ENCODE data around the gene SMAD6. TPM values are rescaled to one million over a fixed set of nuclear protein-coding genes. Genes with fewer than 3 reads are reported as not detected.

Gene SMAD6
- total RNA-seq, 2 experiments from 2014 or later: 0.25 to 0.41 TPM

DNA sequence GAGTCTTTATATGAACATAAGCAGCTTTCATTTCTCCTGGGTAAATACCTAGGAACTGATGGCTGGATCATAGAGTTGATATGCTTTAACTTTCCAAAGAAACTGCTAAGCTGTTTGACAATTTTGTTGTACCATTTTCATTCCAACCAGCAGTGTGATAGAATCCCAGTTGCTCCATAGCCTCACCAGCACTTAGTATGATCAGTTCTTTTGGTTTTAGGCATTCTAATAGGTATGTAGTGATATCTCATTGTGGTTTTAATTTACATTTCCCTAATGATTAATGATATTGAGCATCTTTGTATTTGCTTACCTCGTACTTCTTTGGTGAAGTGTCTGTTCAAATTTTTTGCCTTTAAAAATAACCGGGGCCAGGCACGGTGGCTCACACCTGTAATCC is 38.4 kb upstream of the SMAD6 start:
- H3K36me3 Mint-ChIP-seq (ENCODE audit: low read depth): no peaks in the 10 kb centered on the region
- ChIA-PET POLR2A (no interaction called here), CTCF (no interaction called here)
- intact Hi-C loops (cut with micrococcal nuclease): no loop called here
- no peak overlapping the region for H3K27ac Mint-ChIP-seq
- H3K27me3 Mint-ChIP-seq: no peaks in the 10 kb centered on the region
- TF ChIP-seq, protein P1, sequence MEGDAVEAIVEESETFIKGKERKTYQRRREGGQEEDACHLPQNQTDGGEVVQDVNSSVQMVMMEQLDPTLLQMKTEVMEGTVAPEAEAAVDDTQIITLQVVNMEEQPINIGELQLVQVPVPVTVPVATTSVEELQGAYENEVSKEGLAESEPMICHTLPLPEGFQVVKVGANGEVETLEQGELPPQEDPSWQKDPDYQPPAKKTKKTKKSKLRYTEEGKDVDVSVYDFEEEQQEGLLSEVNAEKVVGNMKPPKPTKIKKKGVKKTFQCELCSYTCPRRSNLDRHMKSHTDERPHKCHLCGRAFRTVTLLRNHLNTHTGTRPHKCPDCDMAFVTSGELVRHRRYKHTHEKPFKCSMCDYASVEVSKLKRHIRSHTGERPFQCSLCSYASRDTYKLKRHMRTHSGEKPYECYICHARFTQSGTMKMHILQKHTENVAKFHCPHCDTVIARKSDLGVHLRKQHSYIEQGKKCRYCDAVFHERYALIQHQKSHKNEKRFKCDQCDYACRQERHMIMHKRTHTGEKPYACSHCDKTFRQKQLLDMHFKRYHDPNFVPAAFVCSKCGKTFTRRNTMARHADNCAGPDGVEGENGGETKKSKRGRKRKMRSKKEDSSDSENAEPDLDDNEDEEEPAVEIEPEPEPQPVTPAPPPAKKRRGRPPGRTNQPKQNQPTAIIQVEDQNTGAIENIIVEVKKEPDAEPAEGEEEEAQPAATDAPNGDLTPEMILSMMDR (IDR thresholded peaks at IDR 0.05): no peak
- ATAC-seq: no peak
- no peak overlapping the region for H3K4me3 Mint-ChIP-seq
- no peaks in the 10 kb centered on the region for H3K9me3 Mint-ChIP-seq
- DNase-seq: no peak
- no peaks in the 10 kb centered on the region for H3K4me1 Mint-ChIP-seq (ENCODE audit: low read depth)

DNA sequence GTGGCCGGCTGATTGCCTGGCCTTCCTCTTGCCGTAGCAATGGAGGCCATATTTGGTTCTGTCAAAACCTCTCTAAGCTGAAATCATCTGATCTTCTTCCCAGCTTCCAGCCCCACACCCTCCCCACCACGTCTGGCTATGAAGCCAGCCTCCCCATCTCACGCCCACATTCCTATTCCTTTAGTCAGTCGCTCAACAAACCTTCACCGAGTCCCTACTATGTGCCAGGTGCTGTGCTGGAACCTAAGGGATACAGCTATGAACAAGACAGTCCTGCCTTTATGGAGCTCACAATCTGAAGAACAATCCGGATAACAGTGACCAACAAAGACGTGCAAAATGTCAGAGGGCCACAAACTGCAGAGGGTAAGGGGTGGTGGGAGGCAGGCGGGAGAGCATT is 31.9 kb upstream of the SMAD6 start:
- ChIA-PET CTCF (no interaction called here), POLR2A (no interaction called here)
- Mint-ChIP-seq H3K4me1 (ENCODE audit: low read depth) (peaks cover 18% of the 10 kb centered on the region), H3K27ac (no peak overlapping the region), H3K27me3 (no peaks in the 10 kb centered on the region), H3K9me3 (no peaks in the 10 kb centered on the region), H3K36me3 (ENCODE audit: low read depth) (no peaks in the 10 kb centered on the region), H3K4me3 (no peak overlapping the region)
- ATAC-seq (no peak), DNase-seq (no peak)
- TF ChIP-seq, protein P1 (IDR thresholded peaks at IDR 0.05): no peak
- intact Hi-C loops (cut with micrococcal nuclease): no loop called here

DNA sequence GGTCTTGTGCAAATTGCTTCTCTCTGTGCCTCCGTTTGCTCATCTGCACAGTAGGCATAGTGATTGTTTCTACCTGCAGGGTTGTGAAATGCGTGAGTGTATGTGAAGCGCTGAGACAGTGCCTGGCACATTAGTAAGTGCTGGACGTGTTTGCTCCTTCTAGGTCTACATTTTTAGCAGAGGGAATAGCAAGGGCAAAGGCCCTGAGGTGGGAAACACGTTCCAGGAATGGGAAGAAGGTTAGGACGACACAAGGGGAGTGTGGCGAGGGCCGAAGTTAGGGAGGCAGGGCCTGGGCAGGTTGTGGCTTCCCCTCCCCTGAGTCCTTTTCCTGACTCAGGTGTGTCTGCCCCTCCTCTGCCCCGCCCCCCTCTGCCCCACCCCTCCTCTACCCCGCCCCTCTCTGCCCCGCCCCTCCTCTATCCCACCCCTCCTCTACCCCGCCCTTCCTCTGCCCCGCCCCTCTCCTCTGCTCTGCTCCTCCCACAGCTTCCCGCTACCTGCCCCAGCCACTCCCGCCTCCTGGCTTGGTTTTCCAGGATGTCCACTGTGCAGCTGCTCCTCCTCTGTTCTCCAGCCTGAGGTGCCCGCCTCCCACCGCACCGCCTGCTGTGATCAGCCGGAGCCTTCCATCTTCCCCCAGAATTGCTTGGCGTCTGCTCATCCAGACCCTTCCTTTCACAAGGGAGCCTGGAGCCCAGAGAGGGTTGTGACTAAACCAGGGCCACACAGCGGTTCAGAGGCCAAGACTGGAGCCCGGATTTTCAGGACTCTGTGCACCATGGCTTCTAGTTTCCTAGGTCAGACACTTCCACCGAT is 31.1 kb upstream of the SMAD6 start:
- Mint-ChIP-seq H3K4me1 (ENCODE audit: low read depth) (peaks cover 21% of the 10 kb centered on the region), H3K36me3 (ENCODE audit: low read depth) (no peaks in the 10 kb centered on the region), H3K27me3 (no peaks in the 10 kb centered on the region), H3K4me3 (no peak overlapping the region), H3K9me3 (no peaks in the 10 kb centered on the region), H3K27ac (no peak overlapping the region)
- ChIA-PET CTCF (no interaction called here), POLR2A (no interaction called here)
- DNase-seq (no peak), ATAC-seq (no peak)
- TF ChIP-seq, protein P1 (IDR thresholded peaks at IDR 0.05): no peak
- intact Hi-C loops (cut with micrococcal nuclease): no loop called here

DNA sequence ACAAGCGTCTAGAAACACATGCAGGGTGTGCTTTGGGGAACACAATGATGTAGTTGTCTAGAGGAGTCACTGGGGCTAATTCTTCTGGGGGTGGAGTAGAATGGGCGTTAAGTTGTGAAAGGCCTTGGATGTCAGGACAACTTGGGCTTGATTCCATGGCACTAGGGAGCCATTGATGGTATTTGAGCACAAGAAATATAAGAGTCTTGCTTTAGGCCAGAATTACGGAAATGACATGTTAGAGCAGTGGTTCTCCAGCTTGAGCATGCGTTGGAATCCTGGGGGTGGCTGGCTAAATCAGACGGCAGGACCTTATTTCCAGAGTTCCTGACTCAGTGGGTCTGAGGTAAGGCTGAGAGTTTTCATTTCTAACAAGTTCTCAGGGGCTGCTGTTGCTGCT is 29.2 kb upstream of the SMAD6 start:
- H3K36me3 Mint-ChIP-seq (ENCODE audit: low read depth): no peaks in the 10 kb centered on the region
- no peaks in the 10 kb centered on the region for H3K27me3 Mint-ChIP-seq
- no peak for ATAC-seq
- H3K4me1 Mint-ChIP-seq (ENCODE audit: low read depth): peaks cover 21% of the 10 kb centered on the region
- intact Hi-C loops (cut with micrococcal nuclease): no loop called here
- DNase-seq: no peak
- TF ChIP-seq, protein P1 (IDR thresholded peaks at IDR 0.05): no peak
- no peak overlapping the region for H3K4me3 Mint-ChIP-seq
- CTCF ChIA-PET: interaction anchor here (1.0 to 1.4 kb wide), 2 partner anchors 54 to 190 kb away, joined by 3 to 7 read pairs; no protein-coding TSS in a partner anchor
- H3K27ac Mint-ChIP-seq: no peak overlapping the region
- no peaks in the 10 kb centered on the region for H3K9me3 Mint-ChIP-seq
- POLR2A ChIA-PET: no interaction called here

Data from activated CD8-positive, alpha-beta T cell treated with anti-CD3 and anti-CD28 coated beads for 36 hours (primary cell).